ENCODE data around the gene CYP3A4.
"Not testable (repeated sequence)": the region's sequence is repeated elsewhere in the genome, so short reads cannot be mapped to it uniquely, and the experiment has no call there.

Gene CYP3A4

DNA sequence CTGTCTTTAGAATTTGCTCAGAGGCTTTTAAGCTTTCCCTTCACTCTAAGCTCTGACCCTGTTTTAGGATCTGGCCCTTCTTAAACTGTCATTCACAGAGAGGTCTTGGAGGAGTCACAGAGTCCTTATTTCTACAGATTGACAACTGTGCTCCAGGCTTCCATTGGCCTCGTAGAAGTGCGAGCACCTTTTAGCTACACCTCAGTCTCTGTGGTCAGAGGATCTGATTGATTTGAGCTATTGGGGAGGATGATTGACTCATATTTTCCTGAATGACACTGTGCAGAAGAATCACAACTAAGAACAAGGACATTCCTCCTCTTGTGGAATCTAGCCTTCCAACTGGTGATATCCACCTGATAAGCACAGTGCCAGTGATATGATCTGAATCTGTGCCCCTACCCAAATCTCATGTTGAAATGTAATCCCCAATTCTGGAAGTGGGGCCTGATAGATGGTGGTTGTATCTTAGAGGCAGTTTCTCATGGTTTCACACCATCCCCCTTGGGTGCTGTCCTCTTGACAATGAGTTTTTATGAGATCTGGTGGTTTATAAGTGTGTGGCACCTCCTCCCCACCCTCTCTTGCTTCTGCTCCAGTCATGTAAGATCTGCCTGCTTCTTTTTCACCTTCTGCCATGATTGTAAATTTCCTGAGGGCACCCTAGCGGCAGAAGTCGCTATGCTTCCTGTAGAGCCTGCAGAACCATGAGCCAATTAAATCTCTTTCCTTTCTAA is 52.2 kb downstream of the CYP3A4 start:
- no peak overlapping the region for H3K4me3 ChIP-seq (ENCODE audit: low read depth, low read length)
- no peak for DNase-seq (ENCODE audit: low read depth)

GRCh38 chr7:99730992-99731391 is 53.0 kb downstream of the CYP3A4 start:
- DNase-seq (ENCODE audit: low read depth) = no peak
- no peak overlapping the region for H3K4me3 ChIP-seq (ENCODE audit: low read depth, low read length)

DNA sequence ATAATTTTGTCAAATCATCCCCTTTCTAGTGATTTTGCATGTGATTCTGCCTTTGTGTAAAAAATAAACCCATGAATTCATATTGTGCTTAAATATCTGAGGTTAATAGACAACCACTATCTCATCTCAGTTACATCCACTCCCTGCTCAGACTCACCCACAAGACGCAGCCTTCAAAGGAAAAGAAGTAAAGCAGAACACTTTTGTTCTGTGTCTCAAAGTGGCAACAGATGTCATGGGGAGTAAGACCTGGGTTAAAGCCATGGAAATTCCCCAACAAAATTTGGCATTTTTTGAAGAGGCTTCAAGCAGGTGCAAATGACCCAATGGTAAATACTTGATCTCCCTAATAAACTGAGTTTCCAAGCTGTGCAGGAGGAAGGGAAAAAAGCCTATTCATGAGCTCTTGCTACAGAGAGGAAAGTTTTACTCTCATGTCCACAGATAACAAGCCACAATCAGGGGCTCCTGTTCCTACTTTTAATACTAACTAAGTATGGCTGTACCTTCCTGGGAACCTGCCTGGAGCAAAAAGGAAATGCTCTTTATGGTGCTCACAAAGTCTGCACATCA is 53.7 kb downstream of the CYP3A4 start:
- no peak for DNase-seq (ENCODE audit: low read depth)
- H3K4me3 ChIP-seq (ENCODE audit: low read depth, low read length) = no peak overlapping the region

- H3K4me3 ChIP-seq (ENCODE audit: low read depth, low read length) = no peak overlapping the region
- DNase-seq (ENCODE audit: low read depth) = peak; percentile 8
These were observed 54.3 kb downstream of the CYP3A4 start for GRCh38 chr7:99729486-99730237.

GRCh38 chr7:99728615-99729014 is 55.4 kb downstream of the CYP3A4 start:
- no peak for DNase-seq (ENCODE audit: low read depth)
- no peak overlapping the region for H3K4me3 ChIP-seq (ENCODE audit: low read depth, low read length)

GRCh38 chr7:99723201-99723600 is 60.8 kb downstream of the CYP3A4 start:
- not testable (repeated sequence) for DNase-seq (ENCODE audit: low read depth); H3K4me3 ChIP-seq (ENCODE audit: low read depth, low read length)

DNA sequence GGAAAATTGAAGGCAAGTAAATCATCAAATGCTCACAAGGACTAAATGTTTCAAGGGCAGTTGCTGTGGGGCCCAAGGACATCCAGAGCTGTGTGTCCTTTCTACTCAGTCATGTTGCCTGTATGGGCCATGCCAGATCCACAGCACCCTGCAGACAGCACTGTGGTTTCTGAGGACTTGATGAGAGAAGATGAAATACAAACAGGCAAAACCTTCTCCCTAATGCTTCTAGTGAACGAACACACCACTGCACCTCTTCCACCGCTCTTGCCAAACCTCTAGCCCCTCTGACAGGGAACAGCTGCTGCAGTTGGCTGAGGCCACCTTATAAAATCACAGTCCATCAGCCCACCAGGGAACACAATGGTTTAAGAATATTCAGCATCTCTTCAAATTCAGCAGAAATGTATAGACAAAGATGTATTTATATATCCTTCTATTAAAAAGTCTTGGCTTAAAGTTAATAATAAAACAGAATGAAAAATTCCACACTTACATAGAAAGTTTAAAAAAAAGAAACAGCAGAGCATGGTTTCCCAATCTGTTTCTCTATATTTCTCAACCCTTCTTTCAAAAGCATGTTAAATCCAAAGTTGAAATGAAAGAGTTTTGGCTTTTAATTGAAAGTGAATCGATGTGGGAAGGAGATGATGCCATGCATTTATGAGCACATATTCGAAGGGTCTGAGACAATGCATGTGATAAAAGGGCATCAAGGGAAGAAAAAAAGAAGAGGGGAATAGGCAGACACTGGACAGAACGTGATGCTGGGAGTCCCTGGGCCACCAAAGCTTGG is 63.0 kb downstream of the CYP3A4 start:
- DNase-seq (ENCODE audit: low read depth) = no peak

GRCh38 chr7:99719996-99720769 is 63.8 kb downstream of the CYP3A4 start:
- no peak for DNase-seq (ENCODE audit: low read depth)
- no peak overlapping the region for H3K4me3 ChIP-seq (ENCODE audit: low read depth, low read length)

More for the DNA sequence above, 63.0 kb downstream of the CYP3A4 start:
- no peak overlapping the region for H3K4me3 ChIP-seq (ENCODE audit: low read depth, low read length)

GRCh38 chr7:99713995-99714570 is 69.9 kb downstream of the CYP3A4 start:
- H3K4me3 ChIP-seq (ENCODE audit: low read depth, low read length) = no peak overlapping the region
- no peak for DNase-seq (ENCODE audit: low read depth)

DNA sequence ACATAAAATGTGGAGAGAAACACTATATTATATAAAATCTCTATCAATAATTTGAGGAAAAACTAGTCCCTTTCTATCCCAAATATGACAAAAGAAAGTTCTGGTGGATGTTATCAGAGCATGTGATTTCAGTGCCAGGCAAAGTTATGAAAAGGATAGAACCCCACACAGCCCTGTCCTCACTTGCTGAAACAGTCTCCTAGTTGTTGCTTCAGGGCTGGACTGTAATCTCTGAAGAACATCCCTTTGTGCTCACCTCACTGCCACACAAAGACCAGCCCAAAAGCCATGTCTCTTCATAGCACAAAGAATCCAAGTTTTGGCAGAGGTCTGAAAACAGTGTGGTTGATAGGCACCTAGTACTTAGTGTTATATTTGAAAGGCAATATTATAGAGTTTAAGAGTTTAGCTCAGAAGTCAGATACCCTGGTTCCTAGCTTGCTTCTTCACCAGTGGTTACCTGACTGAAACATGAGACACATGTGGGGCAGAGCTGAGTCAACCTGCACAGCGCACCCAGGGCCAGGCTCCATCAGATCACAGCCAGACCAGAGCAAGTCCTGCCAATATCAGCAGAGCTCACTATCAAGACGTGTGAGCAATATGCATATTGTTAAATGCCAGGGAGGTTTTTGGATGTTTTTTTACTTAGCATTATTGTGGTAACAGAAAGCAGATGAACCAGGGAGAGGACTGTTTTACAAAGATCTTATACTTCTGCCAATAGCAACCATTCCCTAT is 74.0 kb downstream of the CYP3A4 start:
- H3K4me3 ChIP-seq (ENCODE audit: low read depth, low read length) = no peak overlapping the region
- DNase-seq (ENCODE audit: low read depth) = no peak

- DNase-seq (ENCODE audit: low read depth) = no peak
These were observed 74.7 kb downstream of the CYP3A4 start for GRCh38 chr7:99709260-99709659.

GRCh38 chr7:99707096-99707495 is 76.9 kb downstream of the CYP3A4 start:
- DNase-seq (ENCODE audit: low read depth) = peak; percentile 9
- H3K4me3 ChIP-seq (ENCODE audit: low read depth, low read length) = no peak overlapping the region

More at GRCh38 chr7:99709260-99709659, 74.7 kb downstream of the CYP3A4 start:
- H3K4me3 ChIP-seq (ENCODE audit: low read depth, low read length) = no peak overlapping the region

Data from skeletal muscle cell (primary cell).